Natural killer cell (primary cell): ENCODE results near the gene OTOF. TPM values are rescaled to one million over a fixed set of nuclear protein-coding genes. Genes with fewer than 3 reads are reported as not detected.

Experiments
- ATAC-seq, 3 donors: fragments of 150-1000 bp in 2 of 3; fragments of 200-7000 bp in 1 of 3; cut with Tn5 transposase; 1 replicate in 1 of 3; 2 replicates in 2 of 3; pipeline ENCODE4 v1.10.0; 2021; ENCODE audit warnings: mild to moderate bottlenecking in 2 of 3, moderate library complexity in 2 of 3
- DNase-seq, 2 donors: peaks; one replicate each; pipeline versions ENCODE4 v3.0.0 to v3.0.0-alpha.2; 2013 to 2021; ENCODE audit warnings: mixed read lengths in 1 of 2
- H3K27ac ChIP-seq: one replicate; pipeline ENCODE4 v1.5.1; 2013; ENCODE audit warnings: mild to moderate bottlenecking, low read length
- H3K27me3 ChIP-seq: one replicate; pipeline ENCODE4 v1.6.1; 2013; ENCODE audit warnings: low read length; ENCODE audit not compliant: control insufficient read depth, insufficient read depth
- H3K36me3 ChIP-seq: one replicate; pipeline ENCODE4 v1.6.1; 2013; ENCODE audit warnings: low read length; ENCODE audit not compliant: control insufficient read depth, insufficient read depth
- H3K4me1 ChIP-seq: one replicate; pipeline ENCODE4 v1.6.1; 2013; ENCODE audit warnings: low read length; ENCODE audit not compliant: control insufficient read depth, insufficient read depth
- H3K4me3 ChIP-seq: one replicate; pipeline ENCODE4 v1.5.1; 2013; ENCODE audit warnings: low read length
- H3K9me3 ChIP-seq: one replicate; pipeline ENCODE4 v1.6.1; 2013; ENCODE audit warnings: low read length; ENCODE audit not compliant: control insufficient read depth, insufficient read depth
- H3K27ac Mint-ChIP-seq, 2 donors: one replicate each; pipeline ENCODE4 v1.8.0; 2022; ENCODE audit warnings: mild to moderate bottlenecking in 2 of 2, mixed read lengths in 2 of 2, moderate library complexity in 1 of 2
- H3K27me3 Mint-ChIP-seq, 2 donors: one replicate each; pipeline ENCODE4 v1.8.0; 2022; ENCODE audit warnings: low read depth in 2 of 2, mixed read lengths in 2 of 2
- H3K36me3 Mint-ChIP-seq: one replicate; pipeline ENCODE4 v1.8.0; 2022; ENCODE audit warnings: mixed read lengths
- H3K4me1 Mint-ChIP-seq, 2 donors: one replicate each; pipeline ENCODE4 v1.8.0; 2022; ENCODE audit warnings: mixed read lengths in 2 of 2
- H3K4me3 Mint-ChIP-seq: one replicate; pipeline ENCODE4 v1.8.0; 2022; ENCODE audit warnings: mild to moderate bottlenecking, moderate library complexity, mixed read lengths
- H3K9me3 Mint-ChIP-seq, 2 donors: one replicate each; pipeline ENCODE4 v1.8.0; 2022; ENCODE audit warnings: mixed read lengths in 2 of 2
- WGBS: methylation state at CpG from one replicate; pipeline ENCODE4 v1.1.7; 2013; ENCODE audit warnings: missing lambda C conversion rate; ENCODE audit not compliant: insufficient coverage; 5-methylcytosine and 5-hydroxymethylcytosine counted together
- intact Hi-C: fragments of 100-400 bp; cut with micrococcal nuclease; formaldehyde crosslinking; loops from one replicate; pipeline ENCODE4 v1.14.2; 2022
- total RNA-seq, 4 donors: library from RNA; stranded (reverse); fragments of 120-200 nt in 1 of 4; gene quantifications; one replicate each; pipeline versions ENCODE4 v1.2.3 to v1.2.4, GENCODE V29; 2013 to 2022
- TF ChIP-seq, protein P1 (sequence below): fragments of 200-600 bp; IDR thresholded peaks from one replicate; pipeline ENCODE4 v1.8.0; 2022; ENCODE audit warnings: antibody characterized with exemption

OTOF gene
- total RNA-seq, 3 donors from 2014 or later (not counting 1 experiment from before 2014, with no cell fraction given), result 0.66 to 3.7 (median 1.4) TPM

DNA sequence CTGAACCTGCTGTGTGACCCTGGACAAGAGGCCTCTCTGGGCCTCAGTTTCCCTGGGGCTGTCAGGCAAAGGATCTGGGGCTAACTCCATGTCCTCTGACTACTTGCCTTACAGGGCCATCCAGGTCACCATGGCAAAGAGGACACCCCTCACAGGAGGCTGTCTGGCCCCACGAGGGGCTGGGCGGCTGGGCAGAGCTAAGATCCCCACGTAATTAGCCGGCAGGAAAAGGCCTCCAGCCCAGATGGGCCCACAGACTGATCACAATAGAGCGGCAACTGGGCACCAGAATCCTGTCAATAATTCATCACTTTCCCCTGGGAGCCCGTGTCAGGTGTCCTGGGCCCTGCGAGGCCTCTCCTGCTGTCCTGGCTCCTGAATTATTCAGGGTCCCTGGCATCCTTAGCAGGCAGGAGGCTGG, 44.8 kb upstream of the OTOF start:
- H3K9me3 ChIP-seq, result no peaks in the 10 kb centered on the region
- no peak for DNase-seq
- Mint-ChIP-seq H3K27ac (no peak overlapping the region), H3K9me3 (no peaks in the 10 kb centered on the region), H3K27me3 (peaks cover 0 to 8% of the 10 kb centered on the region in 2 donors), H3K36me3 (no peaks in the 10 kb centered on the region), H3K4me1 (no peaks in the 10 kb centered on the region), H3K4me3 (no peak overlapping the region)
- intact Hi-C loops, result no loop called here
- WGBS, result 88% methylated on average over 7 of the region's 7 CpGs
- H3K27ac ChIP-seq, result no peak overlapping the region
- no peak overlapping the region for H3K4me3 ChIP-seq
- no peaks in the 10 kb centered on the region for H3K27me3 ChIP-seq
- no peaks in the 10 kb centered on the region for H3K4me1 ChIP-seq
- TF ChIP-seq, protein P1, sequence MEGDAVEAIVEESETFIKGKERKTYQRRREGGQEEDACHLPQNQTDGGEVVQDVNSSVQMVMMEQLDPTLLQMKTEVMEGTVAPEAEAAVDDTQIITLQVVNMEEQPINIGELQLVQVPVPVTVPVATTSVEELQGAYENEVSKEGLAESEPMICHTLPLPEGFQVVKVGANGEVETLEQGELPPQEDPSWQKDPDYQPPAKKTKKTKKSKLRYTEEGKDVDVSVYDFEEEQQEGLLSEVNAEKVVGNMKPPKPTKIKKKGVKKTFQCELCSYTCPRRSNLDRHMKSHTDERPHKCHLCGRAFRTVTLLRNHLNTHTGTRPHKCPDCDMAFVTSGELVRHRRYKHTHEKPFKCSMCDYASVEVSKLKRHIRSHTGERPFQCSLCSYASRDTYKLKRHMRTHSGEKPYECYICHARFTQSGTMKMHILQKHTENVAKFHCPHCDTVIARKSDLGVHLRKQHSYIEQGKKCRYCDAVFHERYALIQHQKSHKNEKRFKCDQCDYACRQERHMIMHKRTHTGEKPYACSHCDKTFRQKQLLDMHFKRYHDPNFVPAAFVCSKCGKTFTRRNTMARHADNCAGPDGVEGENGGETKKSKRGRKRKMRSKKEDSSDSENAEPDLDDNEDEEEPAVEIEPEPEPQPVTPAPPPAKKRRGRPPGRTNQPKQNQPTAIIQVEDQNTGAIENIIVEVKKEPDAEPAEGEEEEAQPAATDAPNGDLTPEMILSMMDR, result no peak
- no peak for ATAC-seq
- H3K36me3 ChIP-seq, result no peaks in the 10 kb centered on the region

DNA sequence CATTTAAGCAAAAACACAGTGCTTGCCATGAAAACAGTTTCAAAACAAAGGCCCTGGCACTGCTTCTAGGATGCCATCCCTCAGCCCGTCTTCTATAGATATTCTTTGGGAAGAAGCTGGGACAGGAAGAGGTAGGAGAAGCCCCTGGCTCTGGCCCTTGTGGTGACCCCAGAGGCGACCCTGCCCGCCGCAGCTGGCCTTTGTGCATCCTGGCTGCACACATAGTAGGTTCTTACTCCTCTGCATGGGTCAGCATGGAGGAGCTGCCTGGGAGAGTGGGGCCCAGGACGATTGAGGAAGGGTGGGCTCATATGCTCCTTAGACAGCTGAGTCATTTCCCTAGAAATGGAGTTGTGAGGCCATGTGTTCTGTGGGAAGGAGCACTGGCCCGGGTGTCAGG, 44.4 kb upstream of the OTOF start:
- intact Hi-C loops, result no loop called here
- H3K36me3 Mint-ChIP-seq, result no peaks in the 10 kb centered on the region
- DNase-seq, result no peak
- WGBS, result 61% methylated on average over 6 of the region's 6 CpGs
- ATAC-seq, result no peak
- no peaks in the 10 kb centered on the region for H3K36me3 ChIP-seq
- TF ChIP-seq, protein P1, result no peak
- no peaks in the 10 kb centered on the region for H3K9me3 ChIP-seq
- no peaks in the 10 kb centered on the region for H3K4me1 Mint-ChIP-seq
- H3K27me3 Mint-ChIP-seq, result peaks cover 0 to 8% of the 10 kb centered on the region in 2 donors
- H3K9me3 Mint-ChIP-seq, result no peaks in the 10 kb centered on the region
- H3K4me3 Mint-ChIP-seq, result no peak overlapping the region
- no peaks in the 10 kb centered on the region for H3K27me3 ChIP-seq
- no peaks in the 10 kb centered on the region for H3K4me1 ChIP-seq
- no peak overlapping the region for H3K27ac Mint-ChIP-seq
- H3K4me3 ChIP-seq, result no peak overlapping the region
- no peak overlapping the region for H3K27ac ChIP-seq

DNA sequence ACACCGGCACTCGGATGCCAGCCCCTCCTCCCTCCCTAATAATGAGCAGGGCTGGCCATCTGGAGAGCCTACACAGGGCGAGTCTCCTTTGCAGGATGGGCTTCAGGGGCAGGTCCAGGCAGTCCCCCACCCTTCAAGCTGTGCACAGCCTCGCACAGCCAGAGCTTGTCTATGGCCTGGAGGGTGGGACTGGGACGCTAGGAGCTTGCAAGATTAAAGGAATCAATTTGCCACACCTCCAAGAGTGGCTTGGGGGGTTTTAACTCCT, 43.9 kb upstream of the OTOF start:
- H3K27ac ChIP-seq, result no peak overlapping the region
- TF ChIP-seq, protein P1, result no peak
- no peaks in the 10 kb centered on the region for H3K27me3 ChIP-seq
- 84% methylated on average over 4 of the region's 5 CpGs for whole genome bisulfite sequencing
- Mint-ChIP-seq H3K27me3 (peaks cover 0 to 8% of the 10 kb centered on the region in 2 donors), H3K4me3 (no peak overlapping the region), H3K27ac (no peak overlapping the region), H3K9me3 (no peaks in the 10 kb centered on the region), H3K36me3 (no peaks in the 10 kb centered on the region), H3K4me1 (no peaks in the 10 kb centered on the region)
- DNase-seq (no peak), ATAC-seq (no peak)
- intact Hi-C loops, result no loop called here
- H3K4me3 ChIP-seq, result no peak overlapping the region
- no peaks in the 10 kb centered on the region for H3K4me1 ChIP-seq
- no peaks in the 10 kb centered on the region for H3K9me3 ChIP-seq
- no peaks in the 10 kb centered on the region for H3K36me3 ChIP-seq

DNA sequence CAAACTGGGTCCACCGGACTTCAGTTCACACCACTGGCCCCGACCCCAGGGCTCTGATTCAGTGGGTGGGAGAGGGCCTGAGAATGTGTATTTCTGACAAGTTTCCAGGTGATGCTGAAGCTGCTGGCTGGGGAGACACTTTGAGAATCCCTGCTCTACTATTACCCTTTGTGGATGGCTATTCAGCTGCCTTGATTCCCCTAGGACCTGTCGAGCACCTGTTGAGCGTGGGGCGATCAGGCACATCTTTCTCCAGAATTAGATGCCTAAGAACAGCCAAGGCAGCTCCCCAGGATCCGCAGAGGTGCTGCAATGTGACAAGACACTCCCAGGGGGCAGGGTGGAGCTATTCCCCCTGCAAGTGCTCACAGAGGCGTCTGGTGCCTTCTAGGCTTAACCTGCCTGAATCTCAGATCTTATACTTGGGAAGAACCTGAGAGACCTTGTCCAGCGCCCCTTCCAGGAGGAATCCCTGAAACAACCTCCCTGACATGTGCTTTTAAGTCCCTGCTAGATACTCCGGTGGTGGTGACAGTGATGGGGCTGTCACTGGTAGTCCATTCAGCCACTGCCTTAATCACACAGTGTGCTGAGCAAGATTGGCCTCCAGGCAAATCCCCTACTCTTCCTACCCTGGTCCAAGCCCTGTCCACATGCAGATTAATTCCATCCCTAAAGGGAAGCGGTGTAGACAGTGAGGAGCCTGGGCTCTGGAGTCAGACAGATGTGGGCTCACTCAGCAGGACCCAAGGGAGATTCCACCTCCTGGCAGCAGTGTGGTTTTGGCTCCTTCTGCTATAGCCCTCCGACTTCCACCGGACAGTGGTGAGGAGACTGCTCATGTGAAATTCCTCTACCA, 43.4 kb upstream of the OTOF start:
- Histone ChIP-seq H3K4me1 (no peaks in the 10 kb centered on the region), H3K36me3 (no peaks in the 10 kb centered on the region), H3K27me3 (no peaks in the 10 kb centered on the region), H3K9me3 (no peaks in the 10 kb centered on the region), H3K4me3 (no peak overlapping the region), H3K27ac (no peak overlapping the region)
- H3K4me1 Mint-ChIP-seq, result no peaks in the 10 kb centered on the region
- H3K36me3 Mint-ChIP-seq, result no peaks in the 10 kb centered on the region
- H3K9me3 Mint-ChIP-seq, result no peaks in the 10 kb centered on the region
- intact Hi-C loops, result no loop called here
- H3K4me3 Mint-ChIP-seq, result no peak overlapping the region
- WGBS, result 75% methylated on average over 12 of the region's 12 CpGs
- TF ChIP-seq, protein P1, result no peak
- DNase-seq (peak in 1 of 2 donors; percentile 23), ATAC-seq (no peak)
- peaks cover 0 to 8% of the 10 kb centered on the region in 2 donors for H3K27me3 Mint-ChIP-seq
- H3K27ac Mint-ChIP-seq, result no peak overlapping the region
